Colonic mucosa (tissue), 4 donors: ENCODE results near the gene PIP4P1. TPM values are rescaled to one million over a fixed set of nuclear protein-coding genes. Genes with fewer than 3 reads are reported as not detected.

Experiments used
- DNase-seq: peaks from one replicate; pipeline ENCODE4 v3.0.0-alpha.2; 2020
- H3K27ac ChIP-seq: fragments of 200-600 bp; one replicate; pipeline ENCODE4 v1.8.0; 2021
- H3K27me3 ChIP-seq: fragments of 200-600 bp; one replicate; pipeline ENCODE4 v1.8.0; 2021
- H3K36me3 ChIP-seq: fragments of 200-600 bp; one replicate; pipeline ENCODE4 v1.8.0; 2021
- H3K4me1 ChIP-seq: fragments of 200-600 bp; one replicate; pipeline ENCODE4 v1.8.0; 2021; ENCODE audit warnings: mild to moderate bottlenecking
- H3K4me3 ChIP-seq: fragments of 200-600 bp; one replicate; pipeline ENCODE4 v1.8.0; 2021
- H3K9ac ChIP-seq, 2 donors: one replicate each; pipeline ENCODE4 v1.7.0; 2013; ENCODE audit warnings: control low read depth in 2 of 2, low read depth in 2 of 2, low read length in 2 of 2
- H3K9me3 ChIP-seq: fragments of 200-600 bp; one replicate; pipeline ENCODE4 v1.8.0; 2021
- intact Hi-C: fragments of 100-400 bp; cut with DNase I; formaldehyde crosslinking; loops from one replicate; pipeline ENCODE4 v1.14.1; 2022
- total RNA-seq, 2 donors: library from RNA; stranded (reverse); fragmentation: NEBNext Ultra II Directional in 1 of 2; extraction: Animal tissue kit (Norgen Biotek cat#: 25700) in 1 of 2; gene quantifications; one replicate each; pipeline ENCODE4 v1.2.1, GENCODE V29; 2021
- TF ChIP-seq, protein P1 (sequence below): fragments of 200-600 bp; IDR thresholded peaks from one replicate; pipeline ENCODE4 v1.8.0; 2022; ENCODE audit warnings: antibody characterized with exemption, mild to moderate bottlenecking
- donor health status: healthy.
- donor health status: DM: no; HTN: no; CAD: no.
- donor health status: DM: no; HTN: no; CAD: no.

PIP4P1 gene
- total RNA-seq, 2 donors from 2014 or later = 30.3 to 54.6 TPM

- intact Hi-C loops = no loop called here
- TF ChIP-seq, protein P1, sequence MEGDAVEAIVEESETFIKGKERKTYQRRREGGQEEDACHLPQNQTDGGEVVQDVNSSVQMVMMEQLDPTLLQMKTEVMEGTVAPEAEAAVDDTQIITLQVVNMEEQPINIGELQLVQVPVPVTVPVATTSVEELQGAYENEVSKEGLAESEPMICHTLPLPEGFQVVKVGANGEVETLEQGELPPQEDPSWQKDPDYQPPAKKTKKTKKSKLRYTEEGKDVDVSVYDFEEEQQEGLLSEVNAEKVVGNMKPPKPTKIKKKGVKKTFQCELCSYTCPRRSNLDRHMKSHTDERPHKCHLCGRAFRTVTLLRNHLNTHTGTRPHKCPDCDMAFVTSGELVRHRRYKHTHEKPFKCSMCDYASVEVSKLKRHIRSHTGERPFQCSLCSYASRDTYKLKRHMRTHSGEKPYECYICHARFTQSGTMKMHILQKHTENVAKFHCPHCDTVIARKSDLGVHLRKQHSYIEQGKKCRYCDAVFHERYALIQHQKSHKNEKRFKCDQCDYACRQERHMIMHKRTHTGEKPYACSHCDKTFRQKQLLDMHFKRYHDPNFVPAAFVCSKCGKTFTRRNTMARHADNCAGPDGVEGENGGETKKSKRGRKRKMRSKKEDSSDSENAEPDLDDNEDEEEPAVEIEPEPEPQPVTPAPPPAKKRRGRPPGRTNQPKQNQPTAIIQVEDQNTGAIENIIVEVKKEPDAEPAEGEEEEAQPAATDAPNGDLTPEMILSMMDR = no peak
- H3K4me3 ChIP-seq = no peak overlapping the region
Measured at GRCh38 chr14:20422886-20423285, 38.3 kb downstream of the PIP4P1 start.

DNA sequence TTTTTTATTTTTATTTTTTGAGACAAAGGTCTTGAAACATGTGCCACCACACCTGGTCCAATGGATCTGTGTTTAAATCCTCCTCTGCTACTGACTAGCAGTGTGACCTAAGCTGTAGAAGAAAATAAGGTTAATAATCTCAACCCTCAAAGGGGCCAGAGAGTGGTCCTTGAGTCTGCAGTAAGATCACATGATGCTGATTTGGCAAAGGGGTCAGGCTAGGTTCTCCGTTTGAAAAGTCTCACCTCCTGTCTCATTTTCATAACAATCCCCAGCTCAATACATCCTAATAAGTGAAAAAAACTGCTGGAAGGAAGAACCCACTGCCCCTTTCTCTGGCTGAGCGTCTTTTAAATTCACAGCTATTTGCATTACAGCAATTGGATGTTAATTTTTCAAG, 40.0 kb downstream of the PIP4P1 start:
- no peaks in the 10 kb centered on the region for H3K4me1 ChIP-seq
- intact Hi-C loops = no loop called here

More at GRCh38 chr14:20422886-20423285, 38.3 kb downstream of the PIP4P1 start:
- no peak overlapping the region for H3K9ac ChIP-seq
- no peak for DNase-seq
- no peaks in the 10 kb centered on the region for H3K36me3 ChIP-seq
- no peaks in the 10 kb centered on the region for H3K9me3 ChIP-seq
- H3K27ac ChIP-seq = no peak overlapping the region
- H3K27me3 ChIP-seq = no peaks in the 10 kb centered on the region
- no peaks in the 10 kb centered on the region for H3K4me1 ChIP-seq

GRCh38 chr14:20419419-20419818, 41.8 kb downstream of the PIP4P1 start:
- H3K27ac ChIP-seq = peak overlapping the region; percentile 91
- DNase-seq = no peak

More for the DNA sequence above, 40.0 kb downstream of the PIP4P1 start:
- H3K27me3 ChIP-seq = no peaks in the 10 kb centered on the region
- H3K27ac ChIP-seq = peak overlapping the region; percentile 7
- DNase-seq = no peak
- no peaks in the 10 kb centered on the region for H3K36me3 ChIP-seq
- H3K9me3 ChIP-seq = no peaks in the 10 kb centered on the region
- TF ChIP-seq, protein P1 = no peak
- no peak overlapping the region for H3K4me3 ChIP-seq
- H3K9ac ChIP-seq = no peak overlapping the region

DNA sequence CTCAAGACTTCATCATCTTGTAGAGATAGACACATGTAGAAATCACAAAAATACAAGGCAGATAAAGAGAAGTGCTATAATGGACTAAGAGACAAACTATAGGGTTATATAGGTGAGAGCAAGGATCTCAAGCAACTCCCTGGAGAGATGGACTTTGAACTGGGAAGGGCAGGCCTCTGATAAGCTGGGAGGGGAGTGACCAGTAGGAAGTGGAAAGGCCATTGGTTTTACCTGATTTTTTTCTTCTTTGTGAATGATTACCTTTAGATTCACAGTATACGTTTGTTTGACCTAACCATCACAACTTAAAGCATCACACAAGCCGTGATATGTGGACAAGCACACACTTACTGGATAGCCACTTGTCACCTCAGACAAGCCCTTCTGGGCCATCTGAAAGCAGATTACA, 42.7 kb downstream of the PIP4P1 start:
- TF ChIP-seq, protein P1 = no peak
- DNase-seq = peak; percentile 84
- intact Hi-C loops = loop anchor here (10.0 kb wide), 2 partner anchors 186 to 266 kb away; partner anchors contain the start of genes ANG and RNASE4
- H3K4me3 ChIP-seq = no peak overlapping the region
- no peaks in the 10 kb centered on the region for H3K9me3 ChIP-seq
- peak overlapping the region; percentile 91 for H3K27ac ChIP-seq
- no peaks in the 10 kb centered on the region for H3K36me3 ChIP-seq
- no peaks in the 10 kb centered on the region for H3K27me3 ChIP-seq
- peaks cover 10% of the 10 kb centered on the region for H3K4me1 ChIP-seq
- peak overlapping the region in 1 of 2 donors; percentile 68 for H3K9ac ChIP-seq

More at GRCh38 chr14:20419419-20419818, 41.8 kb downstream of the PIP4P1 start:
- Histone ChIP-seq H3K9me3 (no peaks in the 10 kb centered on the region), H3K4me3 (no peak overlapping the region), H3K4me1 (peaks cover 7% of the 10 kb centered on the region), H3K27me3 (no peaks in the 10 kb centered on the region), H3K9ac (peak overlapping the region in 1 of 2 donors; percentile 68), H3K36me3 (no peaks in the 10 kb centered on the region)
- TF ChIP-seq, protein P1 = no peak
- intact Hi-C loops = loop anchor here (10.0 kb wide), 2 partner anchors 185 to 265 kb away; partner anchors contain the start of genes ANG and RNASE4

DNA sequence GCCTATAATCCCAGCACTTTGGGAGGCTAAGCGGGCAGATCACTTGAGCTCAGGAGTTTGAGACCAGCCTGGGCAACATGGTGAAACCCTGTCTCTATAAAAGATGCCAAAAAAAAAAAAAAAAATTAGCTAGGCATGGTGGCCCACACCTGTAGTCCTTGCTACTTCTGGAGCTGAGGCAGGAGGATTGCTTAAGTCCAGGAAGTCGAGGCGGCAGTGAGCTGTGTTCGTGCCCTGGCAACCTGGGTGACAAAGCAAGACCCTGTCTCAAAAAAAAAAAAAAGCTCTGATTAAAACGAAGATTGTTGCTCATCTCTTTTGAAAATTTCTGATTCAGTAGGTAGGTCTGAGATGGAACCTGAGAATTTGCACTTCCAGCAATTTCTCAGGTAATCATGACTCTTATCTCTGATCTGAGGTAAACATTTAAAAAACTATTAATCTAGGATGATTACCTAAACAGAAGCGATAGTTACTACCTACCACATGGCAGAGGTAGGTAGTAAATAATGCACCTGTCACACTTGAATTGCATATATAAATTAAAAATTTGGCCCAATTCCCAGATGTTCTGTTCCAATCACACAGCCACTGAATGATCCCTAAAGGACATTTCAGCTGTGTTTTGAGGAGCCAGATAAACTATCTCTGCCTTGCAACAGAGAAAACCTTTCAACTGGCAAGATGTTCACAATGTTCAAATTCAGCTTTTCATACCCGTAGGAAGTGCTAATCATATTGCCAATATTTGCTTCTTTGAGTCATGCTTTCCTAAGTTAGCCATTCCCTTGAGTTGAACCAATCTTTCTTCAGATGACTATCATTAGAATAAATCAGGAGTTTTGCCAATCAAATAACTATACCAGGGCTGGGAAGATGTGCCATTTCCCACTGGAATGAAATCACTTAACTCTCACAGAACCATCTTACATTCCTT, 43.7 kb downstream of the PIP4P1 start:
- Histone ChIP-seq H3K4me1 (peaks cover 10% of the 10 kb centered on the region), H3K27ac (peak overlapping the region; percentile 91), H3K4me3 (no peak overlapping the region), H3K9me3 (no peaks in the 10 kb centered on the region), H3K9ac (peak overlapping the region in 1 of 2 donors; percentile 68), H3K36me3 (no peaks in the 10 kb centered on the region), H3K27me3 (no peaks in the 10 kb centered on the region)
- DNase-seq = no peak
- intact Hi-C loops = loop anchor here (10.0 kb wide), 2 partner anchors 187 to 267 kb away; partner anchors contain the start of genes ANG and RNASE4
- TF ChIP-seq, protein P1 = no peak
